HFFc6 (cell line): ENCODE results near the gene ADPGK. TPM values are rescaled to one million over a fixed set of nuclear protein-coding genes. Genes with fewer than 3 reads are reported as not detected.
A peak's percentile ranks its signal among the peaks of the same experiment; 100 is the strongest.

Source experiments
- DNase-seq: peaks from one replicate; pipeline ENCODE4 v3.0.0-alpha.2; 2018
- H3K27ac Mint-ChIP-seq: 2 replicates; pipeline ENCODE4 v1.8.0; 2020; ENCODE audit warnings: mild to moderate bottlenecking, mixed read lengths
- H3K27me3 Mint-ChIP-seq: 2 replicates; pipeline ENCODE4 v1.8.0; 2021; ENCODE audit warnings: mild to moderate bottlenecking, moderate library complexity, mixed read lengths; ENCODE audit not compliant: insufficient read depth
- H3K36me3 Mint-ChIP-seq: 2 replicates; pipeline ENCODE4 v1.8.0; 2021; ENCODE audit warnings: low read depth, mixed read lengths
- H3K4me1 Mint-ChIP-seq: 2 replicates; pipeline ENCODE4 v1.8.0; 2020; ENCODE audit warnings: low read depth, mixed read lengths
- H3K4me3 Mint-ChIP-seq: 2 replicates; pipeline ENCODE4 v1.8.0; 2020; ENCODE audit warnings: mild to moderate bottlenecking, moderate library complexity, mixed read lengths
- H3K9me3 Mint-ChIP-seq: 2 replicates; pipeline ENCODE4 v1.8.0; 2020; ENCODE audit warnings: mild to moderate bottlenecking, mixed read lengths
- total RNA-seq, 6 experiments: library from RNA; stranded (reverse); fragmentation: NEBNext Ultra II Directional; extraction: Animal tissue kit (Norgen Biotek cat#: 25700); gene quantifications; 2 replicates in 1 of 6; 3 replicates in 5 of 6; pipeline ENCODE4 v1.2.3, GENCODE V29; 2021
- TF ChIP-seq, protein P1 (sequence below): fragments of 200-600 bp; sonication (generic); IDR thresholded peaks from 2 replicates; pipeline ENCODE4 v1.5.0; 2021; ENCODE audit warnings: antibody characterized with exemption, mild to moderate bottlenecking

Gene ADPGK
- total RNA-seq, 6 experiments from 2014 or later: 54.6 to 59.4 (median 56.8) TPM

DNA sequence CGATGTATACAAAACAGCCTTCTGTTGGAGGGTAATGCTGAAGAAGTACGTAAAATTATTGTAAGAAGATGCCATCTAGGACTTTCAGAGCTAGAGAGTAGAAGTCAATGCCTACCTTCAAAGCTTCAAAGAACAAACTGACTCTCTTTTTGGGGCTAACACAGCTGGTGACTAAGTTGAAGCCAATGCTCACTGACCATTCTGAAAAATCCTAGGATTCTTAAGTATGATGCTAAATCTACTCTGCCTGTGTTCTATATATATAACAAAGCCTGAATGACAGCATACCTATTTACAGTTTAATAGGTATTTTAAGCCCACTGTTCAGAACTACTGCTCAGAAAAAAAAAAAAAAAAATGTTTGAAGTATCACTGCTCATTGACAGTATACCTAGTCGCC is 18.9 kb downstream of the ADPGK start:
- H3K4me3 Mint-ChIP-seq: no peak overlapping the region
- no peak overlapping the region for H3K27ac Mint-ChIP-seq
- peak; percentile 7 for DNase-seq
- no peaks in the 10 kb centered on the region for H3K27me3 Mint-ChIP-seq
- H3K9me3 Mint-ChIP-seq: peaks cover 16% of the 10 kb centered on the region
- TF ChIP-seq, protein P1, sequence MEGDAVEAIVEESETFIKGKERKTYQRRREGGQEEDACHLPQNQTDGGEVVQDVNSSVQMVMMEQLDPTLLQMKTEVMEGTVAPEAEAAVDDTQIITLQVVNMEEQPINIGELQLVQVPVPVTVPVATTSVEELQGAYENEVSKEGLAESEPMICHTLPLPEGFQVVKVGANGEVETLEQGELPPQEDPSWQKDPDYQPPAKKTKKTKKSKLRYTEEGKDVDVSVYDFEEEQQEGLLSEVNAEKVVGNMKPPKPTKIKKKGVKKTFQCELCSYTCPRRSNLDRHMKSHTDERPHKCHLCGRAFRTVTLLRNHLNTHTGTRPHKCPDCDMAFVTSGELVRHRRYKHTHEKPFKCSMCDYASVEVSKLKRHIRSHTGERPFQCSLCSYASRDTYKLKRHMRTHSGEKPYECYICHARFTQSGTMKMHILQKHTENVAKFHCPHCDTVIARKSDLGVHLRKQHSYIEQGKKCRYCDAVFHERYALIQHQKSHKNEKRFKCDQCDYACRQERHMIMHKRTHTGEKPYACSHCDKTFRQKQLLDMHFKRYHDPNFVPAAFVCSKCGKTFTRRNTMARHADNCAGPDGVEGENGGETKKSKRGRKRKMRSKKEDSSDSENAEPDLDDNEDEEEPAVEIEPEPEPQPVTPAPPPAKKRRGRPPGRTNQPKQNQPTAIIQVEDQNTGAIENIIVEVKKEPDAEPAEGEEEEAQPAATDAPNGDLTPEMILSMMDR: no peak
- H3K36me3 Mint-ChIP-seq: peaks cover 51% of the 10 kb centered on the region
- H3K4me1 Mint-ChIP-seq: peaks cover 12% of the 10 kb centered on the region

- Mint-ChIP-seq H3K4me3 (no peak overlapping the region), H3K36me3 (peaks cover 33% of the 10 kb centered on the region), H3K9me3 (no peaks in the 10 kb centered on the region), H3K4me1 (peaks cover 37% of the 10 kb centered on the region), H3K27me3 (no peaks in the 10 kb centered on the region), H3K27ac (no peak overlapping the region)
- TF ChIP-seq, protein P1: no peak
- no peak for DNase-seq
These were observed 22.8 kb downstream of the ADPGK start for GRCh38 chr15:72760590-72761260.

- no peaks in the 10 kb centered on the region for H3K27me3 Mint-ChIP-seq
- H3K4me1 Mint-ChIP-seq: peaks cover 25% of the 10 kb centered on the region
- peak; percentile 89 for DNase-seq
- peaks cover 46% of the 10 kb centered on the region for H3K36me3 Mint-ChIP-seq
- peak overlapping the region; percentile 92 for H3K27ac Mint-ChIP-seq
- TF ChIP-seq, protein P1: no peak
- no peaks in the 10 kb centered on the region for H3K9me3 Mint-ChIP-seq
- H3K4me3 Mint-ChIP-seq: peak overlapping the region; percentile 31
These were observed 25.4 kb downstream of the ADPGK start for GRCh38 chr15:72758182-72758581.

GRCh38 chr15:72754096-72754495 is 29.5 kb downstream of the ADPGK start:
- DNase-seq: no peak
- H3K27me3 Mint-ChIP-seq: no peaks in the 10 kb centered on the region
- peaks cover 26% of the 10 kb centered on the region for H3K4me1 Mint-ChIP-seq
- H3K36me3 Mint-ChIP-seq: peaks cover 39% of the 10 kb centered on the region
- H3K4me3 Mint-ChIP-seq: no peak overlapping the region
- H3K27ac Mint-ChIP-seq: no peak overlapping the region
- H3K9me3 Mint-ChIP-seq: no peaks in the 10 kb centered on the region
- TF ChIP-seq, protein P1: no peak

DNA sequence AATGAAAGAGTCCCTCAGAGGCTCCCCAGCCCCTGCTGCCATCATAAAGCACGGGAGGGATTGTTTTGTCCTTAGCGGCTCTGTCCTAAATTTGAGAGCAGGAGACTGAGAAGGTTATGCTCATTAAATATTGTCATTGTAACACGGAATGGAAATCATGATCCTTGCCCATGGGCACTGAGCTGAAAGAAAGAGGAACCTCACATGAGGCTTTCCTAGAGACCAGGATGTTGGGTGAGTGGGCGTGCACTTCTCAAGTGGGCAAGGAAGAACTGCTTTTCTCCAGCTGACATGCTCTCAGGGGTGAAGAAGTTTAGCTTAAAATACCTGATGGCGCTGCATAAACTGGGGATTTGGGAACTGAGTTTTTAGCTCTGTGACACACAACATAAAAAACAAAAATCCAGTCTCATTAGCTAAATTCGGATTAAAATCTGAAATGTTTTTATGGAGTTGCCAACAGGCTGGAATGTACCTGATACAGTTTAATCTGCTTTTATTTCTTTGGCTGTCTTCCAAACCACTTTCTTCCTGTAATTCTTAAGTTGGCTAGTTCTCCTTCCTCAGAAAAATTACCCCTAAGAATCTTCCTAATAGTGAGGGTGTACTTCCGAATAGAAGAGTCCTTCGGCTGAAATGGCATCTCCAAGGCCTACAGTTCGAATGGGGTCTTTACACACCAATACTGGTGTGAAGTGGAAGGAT is 31.7 kb downstream of the ADPGK start:
- H3K4me3 Mint-ChIP-seq: no peak overlapping the region
- H3K27me3 Mint-ChIP-seq: no peaks in the 10 kb centered on the region
- peaks cover 5% of the 10 kb centered on the region; the same call in 1 of the 2 replicates for H3K4me1 Mint-ChIP-seq
- H3K36me3 Mint-ChIP-seq: peaks cover 35% of the 10 kb centered on the region
- no peaks in the 10 kb centered on the region for H3K9me3 Mint-ChIP-seq
- H3K27ac Mint-ChIP-seq: no peak overlapping the region
- TF ChIP-seq, protein P1: no peak
- DNase-seq: no peak
